Hepatocyte (in vitro differentiated cells): ENCODE results near the gene DNAAF1. TPM values are rescaled to one million over a fixed set of nuclear protein-coding genes. Genes with fewer than 3 reads are reported as not detected.
A peak's percentile ranks its signal among the peaks of the same experiment; 100 is the strongest.

Experiments used
- DNase-seq: peaks from one replicate; pipeline ENCODE4 v3.0.0-alpha.2; 2016; ENCODE audit warnings: low spot score
- H2AFZ ChIP-seq: fragments of 200-600 bp; sonication (generic); 2 replicates; pipeline ENCODE4 v1.6.0; 2016; ENCODE audit warnings: antibody characterized with exemption, mild to moderate bottlenecking
- H3K27ac ChIP-seq: fragments of 200-600 bp; sonication (generic); 2 replicates; pipeline ENCODE4 v1.5.1; 2016; ENCODE audit warnings: mild to moderate bottlenecking
- H3K27me3 ChIP-seq: fragments of 200-600 bp; sonication (generic); 2 replicates; pipeline ENCODE4 v1.6.1; 2016
- H3K36me3 ChIP-seq: fragments of 200-600 bp; sonication (generic); replicated peaks from 2 replicates; pipeline ENCODE4 v1.5.1; 2016; ENCODE audit warnings: low read depth; ENCODE audit not compliant: insufficient read depth
- H3K4me1 ChIP-seq: fragments of 200-600 bp; sonication (generic); 2 replicates; pipeline ENCODE4 v1.5.1; 2016; ENCODE audit warnings: mild to moderate bottlenecking, moderate library complexity; ENCODE audit not compliant: insufficient read depth
- H3K4me2 ChIP-seq: fragments of 200-600 bp; sonication (generic); 2 replicates; pipeline ENCODE4 v1.6.0; 2016
- H3K4me3 ChIP-seq: fragments of 200-600 bp; sonication (generic); 2 replicates; pipeline ENCODE4 v1.5.1; 2016; ENCODE audit warnings: mild to moderate bottlenecking
- H3K79me2 ChIP-seq: fragments of 200-600 bp; sonication (generic); 2 replicates; pipeline ENCODE4 v1.6.0; 2017; ENCODE audit warnings: mild to moderate bottlenecking
- H3K9me2 ChIP-seq: fragments of 200-600 bp; sonication (generic); replicated peaks from 2 replicates; pipeline ENCODE4 v1.6.0; 2017; ENCODE audit warnings: mild to moderate bottlenecking; ENCODE audit not compliant: insufficient read depth
- H3K9me3 ChIP-seq: fragments of 200-600 bp; sonication (generic); 2 replicates; pipeline ENCODE4 v1.5.1; 2016; ENCODE audit warnings: low read depth, mild to moderate bottlenecking
- H4K20me1 ChIP-seq: fragments of 200-600 bp; sonication (generic); 2 replicates; pipeline ENCODE4 v1.6.0; 2016; ENCODE audit warnings: mild to moderate bottlenecking; ENCODE audit not compliant: insufficient read depth, poor library complexity, severe bottlenecking
- EZH2 ChIP-seq: fragments of 200-600 bp; sonication (generic); IDR thresholded peaks from 2 replicates; pipeline ENCODE4 v1.6.1; 2016; ENCODE audit warnings: antibody characterized with exemption, mild to moderate bottlenecking, borderline replicate concordance
- EZH2phosphoT487 ChIP-seq: fragments of 200-600 bp; sonication (generic); IDR thresholded peaks from one replicate; pipeline ENCODE4 v1.6.1; 2018; ENCODE audit warnings: antibody characterized with exemption, mild to moderate bottlenecking, low read depth, moderate library complexity; ENCODE audit not compliant: unreplicated experiment, severe bottlenecking
- WGBS: methylation state at CpG from one replicate; pipeline ENCODE4 v1.1.6; 2016; ENCODE audit warnings: low lambda C conversion rate; ENCODE audit errors: missing lambda C conversion rate; 5-methylcytosine and 5-hydroxymethylcytosine counted together
- polyA plus RNA-seq: library from polyadenylated mRNA; unstranded; fragments of >200 nt; fragmentation: Nextera tagmentation; extraction: Ambion mirVana; gene quantifications from 2 replicates; pipeline ENCODE4 v1.2.1, GENCODE V29; 2016
- total RNA-seq: library from RNA; depleted of rRNA; stranded (reverse); fragments of >200 nt; gene quantifications from 2 replicates; pipeline ENCODE4 v1.2.3, GENCODE V29; 2014
- TF ChIP-seq, protein P1 (sequence below): fragments of 200-600 bp; sonication (generic); IDR thresholded peaks from 2 replicates; pipeline ENCODE4 v1.5.1; 2016; ENCODE audit warnings: antibody characterized with exemption, mild to moderate bottlenecking; ENCODE audit not compliant: poor library complexity

DNAAF1 gene
- total and polyA plus RNA-seq, 2 experiments from 2014 or later = 0.13 to 0.31 TPM

- Histone ChIP-seq H3K4me2 (no peak overlapping the region), H4K20me1 (no peaks in the 10 kb centered on the region), H3K9me2 (no peaks in the 10 kb centered on the region), H3K4me3 (no peak overlapping the region), H3K79me2 (peaks cover 16% of the 10 kb centered on the region), H2AFZ (no peak overlapping the region), H3K4me1 (peaks cover 15% of the 10 kb centered on the region), H3K9me3 (no peaks in the 10 kb centered on the region), H3K36me3 (no peaks in the 10 kb centered on the region), H3K27ac (no peak overlapping the region), H3K27me3 (no peaks in the 10 kb centered on the region)
- WGBS = 94% methylated on average over 20 of the region's 21 CpGs
- peak; percentile 4 for DNase-seq
- TF ChIP-seq EZH2phosphoT487 (no peak), EZH2 (no peak)
- TF ChIP-seq, protein P1, sequence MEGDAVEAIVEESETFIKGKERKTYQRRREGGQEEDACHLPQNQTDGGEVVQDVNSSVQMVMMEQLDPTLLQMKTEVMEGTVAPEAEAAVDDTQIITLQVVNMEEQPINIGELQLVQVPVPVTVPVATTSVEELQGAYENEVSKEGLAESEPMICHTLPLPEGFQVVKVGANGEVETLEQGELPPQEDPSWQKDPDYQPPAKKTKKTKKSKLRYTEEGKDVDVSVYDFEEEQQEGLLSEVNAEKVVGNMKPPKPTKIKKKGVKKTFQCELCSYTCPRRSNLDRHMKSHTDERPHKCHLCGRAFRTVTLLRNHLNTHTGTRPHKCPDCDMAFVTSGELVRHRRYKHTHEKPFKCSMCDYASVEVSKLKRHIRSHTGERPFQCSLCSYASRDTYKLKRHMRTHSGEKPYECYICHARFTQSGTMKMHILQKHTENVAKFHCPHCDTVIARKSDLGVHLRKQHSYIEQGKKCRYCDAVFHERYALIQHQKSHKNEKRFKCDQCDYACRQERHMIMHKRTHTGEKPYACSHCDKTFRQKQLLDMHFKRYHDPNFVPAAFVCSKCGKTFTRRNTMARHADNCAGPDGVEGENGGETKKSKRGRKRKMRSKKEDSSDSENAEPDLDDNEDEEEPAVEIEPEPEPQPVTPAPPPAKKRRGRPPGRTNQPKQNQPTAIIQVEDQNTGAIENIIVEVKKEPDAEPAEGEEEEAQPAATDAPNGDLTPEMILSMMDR = no peak
Observed at GRCh38 chr16:84180519-84181140, 35.5 kb downstream of the DNAAF1 start.

DNA sequence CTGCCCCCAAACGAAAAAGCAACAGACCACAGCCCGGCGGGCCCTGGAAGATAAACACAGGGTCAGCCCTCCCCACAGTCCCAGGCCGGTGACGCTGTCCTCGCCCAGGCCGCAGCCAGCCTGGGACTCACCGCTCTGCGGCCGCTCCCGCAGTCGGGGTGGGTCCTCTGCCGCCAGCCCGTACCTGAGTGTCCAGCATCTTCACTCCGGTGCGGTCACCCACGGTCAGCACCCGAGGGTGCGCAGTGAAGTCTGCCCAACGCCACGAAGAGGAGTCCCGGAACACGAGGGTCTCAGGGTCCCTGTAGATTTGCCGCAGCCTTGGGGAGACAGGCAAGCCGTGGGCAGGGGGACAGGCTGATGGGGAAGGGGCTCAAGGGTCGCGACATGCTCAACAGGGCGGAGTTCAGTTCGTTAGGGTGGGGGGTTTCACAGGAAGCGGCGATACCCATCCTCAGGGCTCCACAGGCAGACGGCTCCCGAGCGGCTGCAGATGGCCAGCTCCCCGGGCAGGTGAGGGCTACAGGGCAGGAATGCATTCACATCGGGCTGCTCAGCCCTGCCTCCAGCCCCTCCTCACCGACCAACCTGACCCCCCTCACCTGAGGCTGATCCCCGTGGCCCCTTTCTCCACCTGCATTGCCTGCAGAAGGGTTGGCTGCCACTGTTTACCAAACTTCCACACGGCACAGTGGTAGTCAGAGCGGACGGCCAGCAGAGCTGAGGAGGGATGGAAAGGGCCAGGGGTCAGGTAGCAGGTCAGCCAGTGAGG, 36.2 kb downstream of the DNAAF1 start:
- peaks cover 16% of the 10 kb centered on the region for H3K4me1 ChIP-seq
- no peak overlapping the region for H2AFZ ChIP-seq
- H3K4me3 ChIP-seq = no peak overlapping the region
- 98% methylated on average over 39 of the region's 41 CpGs for WGBS
- H3K27ac ChIP-seq = no peak overlapping the region
- no peaks in the 10 kb centered on the region for H3K36me3 ChIP-seq
- no peak for DNase-seq
- no peaks in the 10 kb centered on the region for H4K20me1 ChIP-seq
- H3K9me2 ChIP-seq = no peaks in the 10 kb centered on the region
- TF ChIP-seq, protein P1 = no peak
- TF ChIP-seq EZH2phosphoT487 (no peak), EZH2 (no peak)
- H3K79me2 ChIP-seq = peaks cover 23% of the 10 kb centered on the region
- H3K9me3 ChIP-seq = no peaks in the 10 kb centered on the region
- H3K27me3 ChIP-seq = no peaks in the 10 kb centered on the region
- H3K4me2 ChIP-seq = no peak overlapping the region

DNA sequence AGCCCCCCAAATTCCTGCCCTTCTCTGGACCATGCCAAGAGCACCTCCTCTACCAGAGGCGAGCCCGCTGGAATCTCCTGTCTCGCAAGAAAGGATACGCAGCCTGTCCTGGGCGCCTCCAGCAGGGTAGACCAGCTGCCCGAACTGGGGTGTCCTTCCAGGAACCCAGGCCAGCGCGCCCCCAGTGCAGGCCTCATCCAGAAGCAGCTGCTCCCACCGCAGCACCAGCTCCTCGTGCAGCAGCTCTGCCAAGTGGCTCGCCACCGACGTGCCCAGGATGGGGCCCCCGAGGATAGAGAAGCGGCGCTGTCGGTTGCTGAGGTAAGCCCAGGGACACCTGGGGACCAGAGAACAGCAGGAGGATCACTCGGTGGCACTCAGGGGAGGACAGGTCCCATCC, 37.0 kb downstream of the DNAAF1 start:
- H3K36me3 ChIP-seq = no peaks in the 10 kb centered on the region
- 98% methylated on average over 18 of the region's 18 CpGs for WGBS
- H3K79me2 ChIP-seq = peaks cover 27% of the 10 kb centered on the region

More for the DNA sequence above, 37.0 kb downstream of the DNAAF1 start:
- Histone ChIP-seq H3K9me3 (no peaks in the 10 kb centered on the region), H2AFZ (no peak overlapping the region), H3K4me1 (peaks cover 9% of the 10 kb centered on the region), H4K20me1 (no peaks in the 10 kb centered on the region), H3K4me2 (no peak overlapping the region), H3K9me2 (no peaks in the 10 kb centered on the region), H3K27ac (no peak overlapping the region), H3K4me3 (no peak overlapping the region), H3K27me3 (no peaks in the 10 kb centered on the region)
- no peak for DNase-seq
- no peak for TF ChIP-seq EZH2phosphoT487
- TF ChIP-seq EZH2 = no peak
- TF ChIP-seq, protein P1 = no peak
